Body of pancreas (tissue), 4 donors: ENCODE data around the gene NEGR1. TPM values are rescaled to one million over a fixed set of nuclear protein-coding genes. Genes with fewer than 3 reads are reported as not detected.

Experiments
- ATAC-seq: fragments of 150-250 bp; one replicate; pipeline ENCODE4 v1.9.1; 2016
- DNase-seq, 4 donors: peaks; one replicate each; pipeline ENCODE4 v3.0.0-alpha.2; 2019
- H3K27ac ChIP-seq, 4 donors: fragments of 200-600 bp; sonication (generic); 1 replicate in 3 of 4; 2 replicates in 1 of 4; pipeline versions ENCODE4 v1.5.1 to v1.6.1; 2016 to 2019; ENCODE audit warnings: mild to moderate bottlenecking in 1 of 4, mixed read lengths in 1 of 4, moderate library complexity in 1 of 4
- H3K27me3 ChIP-seq, 2 donors: fragments of 200-600 bp; sonication (generic); one replicate each; pipeline ENCODE4 v1.6.0; 2016; ENCODE audit warnings: mild to moderate bottlenecking in 1 of 2
- H3K36me3 ChIP-seq, 2 donors: fragments of 200-600 bp; sonication (generic); replicated peaks in 1 of 2; 2 replicates each; pipeline ENCODE4 v1.5.1; 2016; ENCODE audit warnings: low read depth in 2 of 2; ENCODE audit not compliant: insufficient read depth in 1 of 2
- H3K4me1 ChIP-seq: fragments of 200-600 bp; sonication (generic); one replicate; pipeline ENCODE4 v1.6.0; 2016
- H3K4me3 ChIP-seq, 2 donors: fragments of 200-600 bp; sonication (generic); 1 replicate in 1 of 2; 2 replicates in 1 of 2; pipeline ENCODE4 v1.5.1; 2016 to 2019
- H3K9me3 ChIP-seq, 3 donors: fragments of 200-600 bp; sonication (generic); 1 replicate in 2 of 3; 2 replicates in 1 of 3; pipeline ENCODE4 v1.5.1; 2016
- POLR2A ChIP-seq, 3 donors: fragments of 450-650 bp; IDR thresholded peaks; one replicate each; pipeline ENCODE4 v1.6.1; 2016; ENCODE audit warnings: antibody characterized with exemption in 3 of 3, mild to moderate bottlenecking in 2 of 3
- WGBS, 2 donors: methylation state at CpG; one replicate each; pipeline ENCODE4 v1.1.5; 2017; 5-methylcytosine and 5-hydroxymethylcytosine counted together
- intact Hi-C: fragments of 100-400 bp; cut with DNase I; formaldehyde crosslinking; loops from one replicate; pipeline ENCODE4 v1.15.1; 2023
- total RNA-seq, 2 donors: library from RNA; depleted of rRNA; stranded (reverse); fragments of >200 nt; gene quantifications; one replicate each; pipeline ENCODE4 v1.1.0, GENCODE V29; 2016
- TF ChIP-seq, protein P1 (sequence below), 7 experiments: fragments of 450-650 bp in 4 of 7; fragments of 200-600 bp in 3 of 7; sonication (generic) in 3 of 7; IDR thresholded peaks; one replicate each; pipeline ENCODE4 v1.5.1; 2016 to 2019; ENCODE audit warnings: antibody characterized with exemption in 7 of 7

NEGR1 gene
- total RNA-seq, 2 donors from 2014 or later: 6.3 to 9.6 TPM

DNA sequence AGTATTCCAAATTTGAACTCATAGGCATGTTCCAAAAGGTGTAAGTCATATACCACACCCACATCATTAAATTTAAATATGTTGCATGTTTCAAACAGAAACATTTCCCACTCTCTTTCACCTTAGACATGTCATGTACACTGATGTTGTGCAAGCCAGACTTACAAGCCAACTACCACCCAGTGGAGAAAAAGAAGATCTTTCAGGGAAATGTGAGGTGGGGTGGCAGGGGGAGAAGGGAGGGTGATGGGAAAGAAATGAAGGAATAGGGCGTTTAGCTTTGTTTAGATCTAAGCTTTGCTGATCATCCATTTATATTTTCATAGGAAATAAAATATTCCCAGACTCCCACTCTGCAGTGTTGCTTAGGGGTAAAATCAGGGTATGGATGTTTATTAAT, 1.6 kb downstream of the NEGR1 start:
- Histone ChIP-seq H3K9me3 (no peaks in the 10 kb centered on the region), H3K4me1 (peaks cover 10% of the 10 kb centered on the region), H3K27me3 (no peaks in the 10 kb centered on the region), H3K4me3 (no peak overlapping the region), H3K36me3 (no peaks in the 10 kb centered on the region), H3K27ac (no peak overlapping the region)
- intact Hi-C loops: no loop called here
- no peak for TF ChIP-seq POLR2A (IDR thresholded peaks at IDR 0.05)
- TF ChIP-seq, protein P1, sequence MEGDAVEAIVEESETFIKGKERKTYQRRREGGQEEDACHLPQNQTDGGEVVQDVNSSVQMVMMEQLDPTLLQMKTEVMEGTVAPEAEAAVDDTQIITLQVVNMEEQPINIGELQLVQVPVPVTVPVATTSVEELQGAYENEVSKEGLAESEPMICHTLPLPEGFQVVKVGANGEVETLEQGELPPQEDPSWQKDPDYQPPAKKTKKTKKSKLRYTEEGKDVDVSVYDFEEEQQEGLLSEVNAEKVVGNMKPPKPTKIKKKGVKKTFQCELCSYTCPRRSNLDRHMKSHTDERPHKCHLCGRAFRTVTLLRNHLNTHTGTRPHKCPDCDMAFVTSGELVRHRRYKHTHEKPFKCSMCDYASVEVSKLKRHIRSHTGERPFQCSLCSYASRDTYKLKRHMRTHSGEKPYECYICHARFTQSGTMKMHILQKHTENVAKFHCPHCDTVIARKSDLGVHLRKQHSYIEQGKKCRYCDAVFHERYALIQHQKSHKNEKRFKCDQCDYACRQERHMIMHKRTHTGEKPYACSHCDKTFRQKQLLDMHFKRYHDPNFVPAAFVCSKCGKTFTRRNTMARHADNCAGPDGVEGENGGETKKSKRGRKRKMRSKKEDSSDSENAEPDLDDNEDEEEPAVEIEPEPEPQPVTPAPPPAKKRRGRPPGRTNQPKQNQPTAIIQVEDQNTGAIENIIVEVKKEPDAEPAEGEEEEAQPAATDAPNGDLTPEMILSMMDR (IDR thresholded peaks at IDR 0.05): no peak
- no peak for ATAC-seq
- DNase-seq: no peak
- WGBS, 2 donors: 24 to 40% methylated on average over 1 of the region's 1 CpG

DNA sequence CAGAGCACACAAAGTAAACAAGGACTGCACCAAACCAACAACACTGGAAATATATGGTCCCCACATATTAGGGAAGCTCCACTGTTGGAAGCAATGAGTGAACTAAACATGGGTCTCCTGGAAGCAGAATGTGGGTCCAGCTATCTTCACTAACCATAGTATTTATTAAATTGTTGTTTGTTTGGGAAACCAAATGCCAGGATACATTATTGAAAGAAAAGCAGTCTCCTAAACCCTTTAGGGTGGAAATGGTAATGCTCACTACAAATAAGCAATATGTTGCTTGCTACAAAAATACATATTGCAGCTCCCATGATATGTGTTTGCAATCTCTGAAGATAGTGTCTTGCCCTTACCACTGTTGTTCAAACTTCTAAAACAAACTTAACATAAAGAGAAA, 2.2 kb downstream of the NEGR1 start:
- Histone ChIP-seq H3K36me3 (no peaks in the 10 kb centered on the region), H3K4me1 (peaks cover 10% of the 10 kb centered on the region), H3K27me3 (no peaks in the 10 kb centered on the region), H3K4me3 (no peak overlapping the region), H3K27ac (no peak overlapping the region), H3K9me3 (no peaks in the 10 kb centered on the region)
- DNase-seq (no peak), ATAC-seq (no peak)
- no peak for TF ChIP-seq POLR2A (IDR thresholded peaks at IDR 0.05)
- TF ChIP-seq, protein P1 (IDR thresholded peaks at IDR 0.05): no peak
- intact Hi-C loops: no loop called here

DNA sequence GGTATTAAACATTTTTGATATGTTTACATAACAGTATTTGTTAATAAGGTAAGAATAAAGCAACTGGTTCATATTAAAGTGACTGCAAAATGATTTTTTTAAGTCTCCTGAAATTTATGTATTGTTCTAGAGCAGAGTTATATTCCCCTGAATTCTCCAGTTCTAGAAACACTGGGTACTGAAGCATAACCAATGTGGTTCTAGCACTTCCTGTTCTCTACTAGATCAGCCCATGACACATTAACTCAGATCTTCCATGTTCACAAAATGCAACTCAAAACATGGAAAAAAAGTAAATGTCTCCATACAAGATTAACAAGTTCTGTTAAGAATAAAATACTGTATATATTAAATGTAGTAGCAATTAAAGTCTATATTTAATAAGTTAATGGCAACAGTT, 3.9 kb downstream of the NEGR1 start:
- H3K27ac ChIP-seq: no peak overlapping the region
- H3K9me3 ChIP-seq: no peaks in the 10 kb centered on the region
- DNase-seq: no peak
- no peak for ATAC-seq
- H3K4me1 ChIP-seq: peaks cover 10% of the 10 kb centered on the region
- H3K27me3 ChIP-seq: no peaks in the 10 kb centered on the region
- intact Hi-C loops: no loop called here
- H3K4me3 ChIP-seq: no peak overlapping the region
- no peaks in the 10 kb centered on the region for H3K36me3 ChIP-seq
- TF ChIP-seq, protein P1 (IDR thresholded peaks at IDR 0.05): no peak
- TF ChIP-seq POLR2A (IDR thresholded peaks at IDR 0.05): no peak

DNA sequence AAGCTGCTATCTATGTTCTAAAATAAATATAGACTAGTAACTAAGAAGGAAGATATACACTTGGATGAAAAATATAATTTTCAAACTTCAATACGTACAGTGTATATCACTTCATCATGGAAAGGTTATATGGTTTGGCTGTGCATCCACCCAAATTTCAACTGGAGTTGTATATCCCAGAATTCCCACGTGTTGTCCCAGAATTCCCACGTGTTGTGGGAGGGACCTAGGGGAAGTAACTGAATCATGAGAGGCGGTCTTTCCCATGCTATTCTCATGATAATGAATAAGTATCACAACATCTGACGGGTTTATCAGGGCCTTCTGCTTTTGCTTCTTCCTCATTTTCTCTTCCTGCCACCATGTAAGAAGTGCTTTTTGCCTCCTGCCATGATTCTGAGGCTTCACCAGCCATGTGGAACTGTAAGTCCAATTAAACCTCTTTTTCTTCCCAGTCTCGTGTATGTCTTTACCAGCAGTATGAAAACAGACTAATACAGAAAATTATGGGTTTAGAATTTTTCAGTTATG, 10.7 kb downstream of the NEGR1 start:
- TF ChIP-seq, protein P1 (IDR thresholded peaks at IDR 0.05): no peak
- TF ChIP-seq POLR2A (IDR thresholded peaks at IDR 0.05): no peak
- no peaks in the 10 kb centered on the region for H3K9me3 ChIP-seq
- H3K4me3 ChIP-seq: no peak overlapping the region
- 49 to 53% methylated on average over 6 of the region's 6 CpGs for WGBS, 2 donors
- no peak for DNase-seq
- H3K4me1 ChIP-seq: no peaks in the 10 kb centered on the region
- no peak overlapping the region for H3K27ac ChIP-seq
- no peak for ATAC-seq
- no peaks in the 10 kb centered on the region for H3K27me3 ChIP-seq
- H3K36me3 ChIP-seq: no peaks in the 10 kb centered on the region
- intact Hi-C loops: no loop called here

DNA sequence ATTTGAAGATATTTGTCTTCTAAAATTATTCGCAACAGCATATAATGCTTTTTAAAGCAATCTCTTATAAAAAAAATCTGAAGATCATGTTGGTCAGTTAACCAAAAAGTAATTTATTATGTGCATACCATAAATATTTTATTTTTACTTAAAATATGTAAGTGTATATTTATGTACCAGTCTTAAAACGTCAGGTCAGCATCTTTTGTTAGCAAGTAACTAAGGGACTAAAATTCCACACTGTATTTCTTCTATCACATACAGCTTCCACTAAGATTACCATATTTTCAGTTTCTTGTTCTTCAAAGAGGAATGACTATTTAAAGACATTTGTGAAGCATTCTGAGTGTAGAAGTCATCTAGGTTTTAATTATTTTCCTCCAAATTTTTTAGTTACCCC, 19.6 kb downstream of the NEGR1 start:
- H3K9me3 ChIP-seq: no peaks in the 10 kb centered on the region
- ATAC-seq (no peak), DNase-seq (no peak)
- no peaks in the 10 kb centered on the region for H3K27me3 ChIP-seq
- H3K4me3 ChIP-seq: no peak overlapping the region
- WGBS, 2 donors: 53 to 59% methylated on average over 2 of the region's 2 CpGs
- TF ChIP-seq, protein P1 (IDR thresholded peaks at IDR 0.05): no peak
- no peak for TF ChIP-seq POLR2A (IDR thresholded peaks at IDR 0.05)
- H3K27ac ChIP-seq: no peak overlapping the region
- intact Hi-C loops: no loop called here
- H3K36me3 ChIP-seq: no peaks in the 10 kb centered on the region
- no peaks in the 10 kb centered on the region for H3K4me1 ChIP-seq
